IMR-90 (cell line): Measurements from ENCODE around the gene VDAC1. TPM values are rescaled to one million over a fixed set of nuclear protein-coding genes. Genes with fewer than 3 reads are reported as not detected.
A peak's percentile ranks its signal among the peaks of the same experiment; 100 is the strongest.
"Not testable (repeated sequence)": the region's sequence is repeated elsewhere in the genome, so short reads cannot be mapped to it uniquely, and the experiment has no call there.

ENCODE experiments used
- ATAC-seq: fragments of 200-7000 bp; cut with Tn5 transposase; 2 replicates; pipeline ENCODE4 v1.9.1; 2020; ENCODE audit warnings: low read depth, mild to moderate bottlenecking, moderate library complexity
- BruUV-seq: library from RNA; stranded (reverse); fragments of 400-500 nt; replicated peaks from 2 replicates; lab custom pipeline; 2021; lab: Mats Ljungman, UMichigan
- CTCF ChIA-PET: fragments of 300-600 bp; formaldehyde crosslinking; extraction: SDS; loops from one replicate; lab custom pipeline; 2021; ENCODE audit warnings: antibody characterized with exemption; lab: Yijun Ruan, JAX
- POLR2A ChIA-PET: fragments of 300-600 bp; sonication (Branson Sonifier 250); formaldehyde crosslinking; loops from one replicate; lab custom pipeline; 2022; ENCODE audit warnings: antibody characterized with exemption; ENCODE audit not compliant: unreplicated experiment; lab: Charles Lee
- DNase-seq: peaks from one replicate; pipeline ENCODE4 v3.0.0; 2013
- H2AFZ ChIP-seq: replicated peaks from 2 replicates; pipeline ENCODE3; 2013; ENCODE audit warnings: low read length, mild to moderate bottlenecking; ENCODE audit not compliant: poor library complexity
- H2AK5ac ChIP-seq: 2 replicates; pipeline ENCODE4 v1.6.1; 2013; ENCODE audit warnings: low read depth, low read length, inconsistent platforms
- H2AK9ac ChIP-seq: replicated peaks from 2 replicates; pipeline ENCODE3; 2013; ENCODE audit warnings: mild to moderate bottlenecking, low read depth, low read length, moderate library complexity; ENCODE audit not compliant: poor library complexity
- H2BK120ac ChIP-seq: 2 replicates; pipeline ENCODE4 v1.6.1; 2013; ENCODE audit warnings: low read depth, low read length, inconsistent platforms
- H2BK15ac ChIP-seq: 3 replicates; pipeline ENCODE4 v1.6.1; 2013; ENCODE audit warnings: low read depth, low read length, inconsistent platforms
- H2BK20ac ChIP-seq: 2 replicates; pipeline ENCODE4 v1.6.1; 2013; ENCODE audit warnings: low read depth, mild to moderate bottlenecking, inconsistent platforms, low read length, moderate library complexity
- H2BK5ac ChIP-seq: 2 replicates; pipeline ENCODE4 v1.6.1; 2013; ENCODE audit warnings: mild to moderate bottlenecking, low read depth, low read length, inconsistent platforms; ENCODE audit not compliant: poor library complexity, severe bottlenecking
- H3K14ac ChIP-seq: replicated peaks from 2 replicates; pipeline ENCODE4 v1.6.1; 2013; ENCODE audit warnings: low read depth, low read length, inconsistent platforms
- H3K18ac ChIP-seq: 2 replicates; pipeline ENCODE4 v1.6.1; 2013; ENCODE audit warnings: low read depth, low read length, control low read depth
- H3K23ac ChIP-seq: 2 replicates; pipeline ENCODE4 v1.6.1; 2013; ENCODE audit warnings: low read depth, low read length, inconsistent platforms
- H3K27ac ChIP-seq: 2 replicates; pipeline ENCODE4 v1.5.1; 2013; ENCODE audit warnings: mild to moderate bottlenecking, control low read depth, low read length; ENCODE audit not compliant: insufficient read depth
- H3K27me3 ChIP-seq: 2 replicates; pipeline ENCODE4 v1.6.1; 2013; ENCODE audit warnings: low read length; ENCODE audit not compliant: control insufficient read depth, insufficient read depth
- H3K36me3 ChIP-seq: 2 replicates; pipeline ENCODE4 v1.6.1; 2013; ENCODE audit warnings: low read length, mixed read lengths; ENCODE audit not compliant: control insufficient read depth, insufficient read depth
- H3K4ac ChIP-seq: 2 replicates; pipeline ENCODE4 v1.6.1; 2013; ENCODE audit warnings: low read depth, low read length, inconsistent platforms
- H3K4me1 ChIP-seq: 2 replicates; pipeline ENCODE4 v1.6.1; 2013; ENCODE audit warnings: low read length, mixed read lengths; ENCODE audit not compliant: control insufficient read depth, insufficient read depth
- H3K4me2 ChIP-seq: 2 replicates; pipeline ENCODE4 v1.6.1; 2013; ENCODE audit warnings: low read depth, mild to moderate bottlenecking, control low read depth, low read length, moderate library complexity
- H3K4me3 ChIP-seq: 2 replicates; pipeline ENCODE4 v1.5.1; 2013; ENCODE audit warnings: low read depth, mild to moderate bottlenecking, control low read depth, low read length, moderate library complexity; ENCODE audit not compliant: insufficient read depth
- H3K56ac ChIP-seq: 2 replicates; pipeline ENCODE4 v1.6.1; 2013; ENCODE audit warnings: low read length, inconsistent platforms; ENCODE audit not compliant: insufficient read depth; ENCODE audit errors: extremely low read depth
- H3K79me1 ChIP-seq, 2 experiments: 2 replicates each; pipeline ENCODE4 v1.6.1; 2013; ENCODE audit warnings: low read length in 2 of 2, inconsistent platforms in 1 of 2, low read depth in 1 of 2
- H3K9ac ChIP-seq: 2 replicates; pipeline ENCODE4 v1.6.1; 2013; ENCODE audit warnings: low read depth, low read length, control low read depth
- H3K9me1 ChIP-seq: 2 replicates; pipeline ENCODE4 v1.6.1; 2013; ENCODE audit warnings: low read length, inconsistent platforms; ENCODE audit not compliant: insufficient read depth
- H3K9me3 ChIP-seq: 2 replicates; pipeline ENCODE4 v1.6.1; 2013; ENCODE audit warnings: low read length; ENCODE audit not compliant: control insufficient read depth, insufficient read depth
- H4K20me1 ChIP-seq: 2 replicates; pipeline ENCODE4 v1.6.1; 2013; ENCODE audit warnings: low read length, inconsistent platforms; ENCODE audit not compliant: insufficient read depth
- H4K5ac ChIP-seq: 2 replicates; pipeline ENCODE4 v1.6.1; 2013; ENCODE audit warnings: mild to moderate bottlenecking, low read depth, low read length, control low read depth
- H4K8ac ChIP-seq, 2 experiments: 2 replicates each; pipeline ENCODE4 v1.6.1; 2013; ENCODE audit warnings: low read depth in 2 of 2, low read length in 2 of 2, control low read depth in 1 of 2, inconsistent platforms in 1 of 2
- H4K91ac ChIP-seq: 2 replicates; pipeline ENCODE4 v1.6.1; 2013; ENCODE audit warnings: low read depth, low read length, inconsistent platforms; ENCODE audit not compliant: insufficient read depth
- BHLHE40 ChIP-seq: fragments of 150-350 bp; IDR thresholded peaks from 2 replicates; pipeline ENCODE4 v1.6.1; 2016; ENCODE audit warnings: mild to moderate bottlenecking, low read depth, low read length
- CEBPB ChIP-seq: IDR thresholded peaks from 2 replicates; pipeline ENCODE4 v1.6.1; 2012; ENCODE audit warnings: low read depth, low read length, improper control_type of control experiment
- CHD1 ChIP-seq: IDR thresholded peaks from 2 replicates; pipeline ENCODE4 v1.6.1; 2012; ENCODE audit warnings: low read depth, low read length, improper control_type of control experiment
- FOS ChIP-seq: fragments of 150-350 bp; IDR thresholded peaks from 2 replicates; pipeline ENCODE4 v1.6.1; 2016; ENCODE audit warnings: low read depth, low read length
- MAZ ChIP-seq: IDR thresholded peaks from 2 replicates; pipeline ENCODE4 v1.6.1; 2012; ENCODE audit warnings: low read depth, mild to moderate bottlenecking, low read length, improper control_type of control experiment, moderate library complexity, borderline replicate concordance
- MXI1 ChIP-seq: IDR thresholded peaks from 2 replicates; pipeline ENCODE4 v1.6.1; 2012; ENCODE audit warnings: low read depth, mild to moderate bottlenecking, low read length, moderate library complexity, borderline replicate concordance
- POLR2A ChIP-seq: IDR thresholded peaks from 2 replicates; pipeline ENCODE4 v1.6.1; 2012; ENCODE audit warnings: mild to moderate bottlenecking, low read depth, low read length
- RCOR1 ChIP-seq: IDR thresholded peaks from 2 replicates; pipeline ENCODE4 v1.6.1; 2012; ENCODE audit warnings: mild to moderate bottlenecking, low read length, improper control_type of control experiment; ENCODE audit not compliant: insufficient replicate concordance
- RFX5 ChIP-seq: IDR thresholded peaks from 2 replicates; pipeline ENCODE4 v1.8.0; 2012; ENCODE audit warnings: low read depth, mild to moderate bottlenecking, low read length, moderate library complexity
- SMC3 ChIP-seq: fragments of 150-350 bp; IDR thresholded peaks from 2 replicates; pipeline ENCODE4 v1.6.1; 2016; ENCODE audit warnings: low read depth, mild to moderate bottlenecking, antibody characterized with exemption, low read length, moderate library complexity
- USF2 ChIP-seq: fragments of 150-350 bp; IDR thresholded peaks from 2 replicates; pipeline ENCODE4 v1.6.1; 2017; ENCODE audit warnings: mild to moderate bottlenecking, antibody characterized with exemption, low read length, low read depth
- WGBS, 2 experiments: methylation state at CpG; one replicate each; pipeline versions ENCODE4 v1.1.5 to v1.1.7; 2013; ENCODE audit warnings: missing lambda C conversion rate in 2 of 2; ENCODE audit not compliant: insufficient read length in 1 of 2; ENCODE audit errors: extremely low coverage in 2 of 2; 5-methylcytosine and 5-hydroxymethylcytosine counted together
- dilution Hi-C: fragments of 300-500 bp; cut with HindIII; formaldehyde crosslinking; loops from one replicate; pipeline ENCODE4 v1.14.3; 2018; ENCODE audit warnings: low sequenced_read_pairs; ENCODE audit not compliant: unreplicated experiment
- in situ Hi-C: fragments of 300-500 bp; cut with MboI; formaldehyde crosslinking; loops from 3 replicates; pipeline ENCODE4 v1.14.3; 2019; ENCODE audit warnings: low sequenced_read_pairs, inconsistent platforms, mixed read lengths
- intact Hi-C: fragments of 100-400 bp; cut with micrococcal nuclease; formaldehyde crosslinking; loops from 2 replicates; pipeline ENCODE4 v1.10.0; 2022
- polyA plus RNA-seq, 3 experiments: library from polyadenylated mRNA; depleted of rRNA; stranded (reverse); fragments of >200 nt; gene quantifications; 2 replicates each; pipeline ENCODE4 v1.2.3, GENCODE V29; 2012; ENCODE audit warnings: low replicate concordance in 1 of 3
- total RNA-seq: library from RNA; depleted of rRNA; stranded (reverse); fragments of >200 nt; gene quantifications from 2 replicates; pipeline ENCODE4 v1.2.3, GENCODE V29; 2012

Gene VDAC1
- total and polyA plus RNA-seq, 2 of the 4 experiments (the other 2 are of a cell fraction) = 289 to 365 TPM

GRCh38 chr5:133957080-133957479 lies 47.7 kb downstream of the VDAC1 start:
- H2BK20ac ChIP-seq = no peak overlapping the region
- H3K56ac ChIP-seq = no peak overlapping the region
- peaks cover 12% of the 10 kb centered on the region for H3K36me3 ChIP-seq
- no peak overlapping the region for H2AK5ac ChIP-seq
- H2BK120ac ChIP-seq = no peak overlapping the region
- intact Hi-C loops (no loop called here), dilution Hi-C loops (no loop called here), in situ Hi-C loops (no loop called here)
- H3K4ac ChIP-seq = no peak overlapping the region
- H3K18ac ChIP-seq = no peak overlapping the region
- H3K9ac ChIP-seq = no peak overlapping the region
- H3K4me3 ChIP-seq = no peak overlapping the region
- no peak overlapping the region for H2AFZ ChIP-seq
- CTCF ChIA-PET = no interaction called here
- no TSS peak for BruUV-seq
- no peak overlapping the region for H4K91ac ChIP-seq
- no peaks in the 10 kb centered on the region for H3K27me3 ChIP-seq
- ATAC-seq = no peak
- no peak overlapping the region for H3K4me2 ChIP-seq
- no peak overlapping the region for H2AK9ac ChIP-seq
- no peaks in the 10 kb centered on the region for H3K9me3 ChIP-seq
- no peak for TF ChIP-seq MXI1
- TF ChIP-seq RFX5 = no peak
- no peak for TF ChIP-seq FOS
- TF ChIP-seq CHD1 = no peak
- no peak for TF ChIP-seq RCOR1
- no peak for TF ChIP-seq USF2
- no peak for TF ChIP-seq SMC3
- TF ChIP-seq CEBPB = no peak
- no peak for TF ChIP-seq POLR2A
- no peak for TF ChIP-seq MAZ
- no peak for TF ChIP-seq BHLHE40
- no peak overlapping the region for H4K8ac ChIP-seq
- no CpG with 5 or more reads among the region's 4 CpGs for WGBS, 2 experiments
- H4K5ac ChIP-seq = no peak overlapping the region
- no peak overlapping the region for H3K14ac ChIP-seq
- H2BK15ac ChIP-seq = no peak overlapping the region
- DNase-seq = no peak
- peaks cover 3% of the 10 kb centered on the region; the same call in 1 of the 2 replicates for H4K20me1 ChIP-seq
- H3K27ac ChIP-seq = no peak overlapping the region
- peaks cover 18 to 38% of the 10 kb centered on the region in 2 experiments for H3K79me1 ChIP-seq
- H3K9me1 ChIP-seq = peaks cover 6% of the 10 kb centered on the region; the same call in 1 of the 2 replicates
- H2BK5ac ChIP-seq = no peak overlapping the region
- POLR2A ChIA-PET = no interaction called here
- peaks cover 3% of the 10 kb centered on the region for H3K4me1 ChIP-seq
- H3K23ac ChIP-seq = no peak overlapping the region

DNA sequence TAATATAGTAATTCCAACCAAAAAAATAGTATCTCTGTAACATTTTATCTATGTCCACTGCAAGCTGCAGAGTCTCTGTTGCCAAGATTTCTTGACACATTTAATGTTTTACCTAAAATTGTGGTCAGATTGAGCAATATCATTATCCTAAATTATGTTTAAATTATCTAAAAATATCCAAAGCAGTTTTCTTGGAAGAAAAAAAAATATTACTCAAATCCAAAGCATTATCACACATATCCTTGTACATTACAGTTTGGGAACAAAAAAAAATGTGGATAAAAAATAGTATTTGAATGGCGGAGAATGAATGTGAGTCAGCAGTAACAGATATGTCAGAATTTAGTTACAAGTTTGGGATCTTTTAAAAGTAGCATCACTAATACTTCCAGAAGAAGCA lies 48.6 kb downstream of the VDAC1 start:
- ATAC-seq, H3K18ac ChIP-seq, H3K9me1 ChIP-seq, H2AFZ ChIP-seq, H3K23ac ChIP-seq, dilution Hi-C loops, H2AK9ac ChIP-seq, H2BK20ac ChIP-seq, H3K27ac ChIP-seq, POLR2A ChIA-PET, CTCF ChIA-PET, H2BK5ac ChIP-seq, H3K56ac ChIP-seq, H2AK5ac ChIP-seq, intact Hi-C loops, H3K9ac ChIP-seq, H4K91ac ChIP-seq, in situ Hi-C loops, H3K4ac ChIP-seq, DNase-seq, H2BK15ac ChIP-seq, H3K14ac ChIP-seq, H4K8ac ChIP-seq, H4K5ac ChIP-seq, H4K20me1 ChIP-seq, H3K4me1 ChIP-seq, H3K9me3 ChIP-seq, H3K27me3 ChIP-seq, H3K4me2 ChIP-seq, H3K4me3 ChIP-seq, H2BK120ac ChIP-seq: not testable (repeated sequence)
- Histone ChIP-seq H3K79me1 (peaks cover 14 to 32% of the 10 kb centered on the region in 2 experiments; a peak in 3 of 4 replicates), H3K36me3 (peaks cover 12% of the 10 kb centered on the region)
- BruUV-seq = TSS peak; percentile 83
- WGBS, 2 experiments = 100% methylated on average over 1 of the region's 1 CpG; no CpG with 5 or more reads in 1 of the 2 experiments
